ENCODE measurements around the gene SIGLEC10. TPM values are rescaled to one million over a fixed set of nuclear protein-coding genes. Genes with fewer than 3 reads are reported as not detected.
A peak's percentile ranks its signal among the peaks of the same experiment; 100 is the strongest.

Gene SIGLEC10
- polyA plus RNA-seq, 1 experiment: not detected

DNA sequence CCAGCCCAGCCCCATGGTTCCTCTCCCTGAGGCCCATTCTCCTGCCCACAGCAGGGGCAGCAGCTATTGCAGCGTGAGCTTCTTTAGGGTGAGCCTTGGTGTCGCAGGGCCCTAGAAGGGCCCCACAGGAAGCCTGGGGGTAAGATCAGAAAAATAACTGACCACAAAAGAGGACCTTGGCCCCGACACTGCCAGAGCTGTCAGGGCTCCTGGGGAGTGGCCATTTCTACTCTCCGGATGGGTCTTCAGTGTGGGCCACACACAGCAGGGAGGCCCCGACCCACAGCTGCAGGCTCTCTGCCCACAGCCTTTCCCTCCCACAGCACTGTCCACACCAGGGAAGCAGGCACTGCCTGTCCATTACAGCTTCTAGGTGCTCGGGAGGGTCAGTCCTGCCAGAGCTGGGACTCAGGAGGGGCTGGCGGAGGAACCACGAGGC, 44.3 kb upstream of the SIGLEC10 start:
- TF ChIP-seq, protein P1, sequence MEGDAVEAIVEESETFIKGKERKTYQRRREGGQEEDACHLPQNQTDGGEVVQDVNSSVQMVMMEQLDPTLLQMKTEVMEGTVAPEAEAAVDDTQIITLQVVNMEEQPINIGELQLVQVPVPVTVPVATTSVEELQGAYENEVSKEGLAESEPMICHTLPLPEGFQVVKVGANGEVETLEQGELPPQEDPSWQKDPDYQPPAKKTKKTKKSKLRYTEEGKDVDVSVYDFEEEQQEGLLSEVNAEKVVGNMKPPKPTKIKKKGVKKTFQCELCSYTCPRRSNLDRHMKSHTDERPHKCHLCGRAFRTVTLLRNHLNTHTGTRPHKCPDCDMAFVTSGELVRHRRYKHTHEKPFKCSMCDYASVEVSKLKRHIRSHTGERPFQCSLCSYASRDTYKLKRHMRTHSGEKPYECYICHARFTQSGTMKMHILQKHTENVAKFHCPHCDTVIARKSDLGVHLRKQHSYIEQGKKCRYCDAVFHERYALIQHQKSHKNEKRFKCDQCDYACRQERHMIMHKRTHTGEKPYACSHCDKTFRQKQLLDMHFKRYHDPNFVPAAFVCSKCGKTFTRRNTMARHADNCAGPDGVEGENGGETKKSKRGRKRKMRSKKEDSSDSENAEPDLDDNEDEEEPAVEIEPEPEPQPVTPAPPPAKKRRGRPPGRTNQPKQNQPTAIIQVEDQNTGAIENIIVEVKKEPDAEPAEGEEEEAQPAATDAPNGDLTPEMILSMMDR (IDR thresholded peaks at IDR 0.05; ENCODE audit: insufficient read depth, low read depth, low read length): no peak
- CTCF ChIA-PET: interaction anchor here (0.6 to 2.3 kb wide), 4 partner anchors 10 to 316 kb away, joined by 3 to 9 read pairs (median 6); no protein-coding TSS in a partner anchor
- Histone ChIP-seq H3K27me3 (ENCODE audit: control insufficient read depth, insufficient read depth, low read length) (no peaks in the 10 kb centered on the region; the same call in 1 of the 2 replicates), H3K36me3 (ENCODE audit: control insufficient read depth, insufficient read depth, low read length) (no peaks in the 10 kb centered on the region), H3K4me3 (ENCODE audit: low read depth, low read length) (no peak overlapping the region)
- DNase-seq (ENCODE audit: low read depth): no peak
- POLR2A ChIA-PET: no interaction called here

DNA sequence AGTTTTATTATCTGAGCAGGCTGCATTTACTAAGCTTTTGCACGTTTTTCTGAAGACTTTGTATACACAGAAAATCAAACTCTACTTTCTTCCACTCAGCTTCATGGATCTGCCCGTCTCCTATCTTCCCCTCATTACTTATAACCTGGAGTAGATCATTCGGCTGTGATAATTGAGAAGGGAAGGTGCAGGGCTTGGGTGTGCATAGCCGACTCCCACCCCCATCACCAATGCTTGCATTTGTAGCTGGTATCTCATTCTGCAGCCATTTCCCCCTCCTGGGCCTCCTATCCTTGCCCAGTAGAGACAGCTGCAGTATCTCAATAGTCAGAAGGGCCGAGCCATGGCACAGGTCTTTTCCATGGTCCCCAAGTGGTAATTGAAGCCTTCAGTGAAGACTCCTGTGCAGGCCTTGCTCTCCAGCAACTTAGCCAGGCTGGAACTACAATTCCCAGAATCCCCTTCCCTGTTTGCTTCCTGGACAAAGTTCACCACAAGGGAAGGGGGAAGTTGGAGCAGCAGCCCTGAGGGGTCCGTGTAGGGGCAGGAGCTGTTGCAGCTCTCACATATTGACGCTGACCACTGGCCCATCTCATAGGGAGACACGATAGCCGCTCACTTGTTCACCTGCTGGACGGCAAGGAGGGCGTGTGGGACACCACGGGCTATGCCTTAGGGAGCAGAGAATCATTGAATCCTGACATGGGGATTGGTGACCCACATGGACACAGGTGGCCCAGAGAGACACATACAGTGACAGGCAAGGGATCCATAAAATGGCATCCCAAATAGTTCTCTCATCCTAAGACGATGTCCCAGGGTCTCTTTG, 42.9 kb upstream of the SIGLEC10 start:
- peak overlapping the region; percentile 0; the same call in 1 of the 2 replicates for H3K4me3 ChIP-seq (ENCODE audit: low read depth, low read length)
- H3K27me3 ChIP-seq (ENCODE audit: control insufficient read depth, insufficient read depth, low read length): no peaks in the 10 kb centered on the region; the same call in 1 of the 2 replicates
- no peaks in the 10 kb centered on the region for H3K36me3 ChIP-seq (ENCODE audit: control insufficient read depth, insufficient read depth, low read length)
- ChIA-PET POLR2A (no interaction called here), CTCF (no interaction called here)
- TF ChIP-seq, protein P1 (IDR thresholded peaks at IDR 0.05; ENCODE audit: insufficient read depth, low read depth, low read length): no peak
- no peak for DNase-seq (ENCODE audit: low read depth)

DNA sequence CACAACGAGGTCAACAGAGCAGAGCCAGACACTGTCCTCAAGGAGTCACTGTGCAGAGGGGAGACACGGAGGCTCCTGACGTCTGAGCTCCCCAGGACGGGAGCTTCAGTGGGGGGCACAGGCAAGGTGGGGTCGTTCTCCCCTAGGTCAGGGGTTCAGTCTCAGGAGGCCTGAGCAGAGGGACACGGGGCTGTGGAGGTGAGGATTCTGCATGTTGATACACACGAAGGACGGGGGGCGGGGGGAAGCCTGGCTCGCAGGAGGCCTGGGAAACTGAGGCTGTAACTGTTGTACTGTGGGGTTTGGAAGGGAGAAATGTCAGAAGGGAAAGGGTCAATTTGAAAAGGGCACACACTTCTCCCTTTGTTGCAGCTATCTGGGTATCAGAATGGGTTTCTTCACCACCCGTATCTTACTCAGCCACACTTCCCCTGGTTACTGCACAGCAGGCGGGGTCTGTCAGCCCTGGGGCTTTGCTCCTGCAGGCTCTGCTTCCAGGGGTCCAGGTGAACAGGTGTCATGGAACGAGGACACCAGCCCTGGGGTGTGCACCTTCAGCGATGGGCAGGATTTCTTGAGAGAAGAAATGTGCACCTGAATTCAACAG, 41.6 kb upstream of the SIGLEC10 start:
- Histone ChIP-seq H3K27me3 (ENCODE audit: control insufficient read depth, insufficient read depth, low read length) (no peaks in the 10 kb centered on the region; the same call in 1 of the 2 replicates), H3K36me3 (ENCODE audit: control insufficient read depth, insufficient read depth, low read length) (no peaks in the 10 kb centered on the region), H3K4me3 (ENCODE audit: low read depth, low read length) (no peak overlapping the region)
- ChIA-PET POLR2A (no interaction called here), CTCF (no interaction called here)
- TF ChIP-seq, protein P1 (IDR thresholded peaks at IDR 0.05; ENCODE audit: insufficient read depth, low read depth, low read length): no peak
- DNase-seq (ENCODE audit: low read depth): no peak

DNA sequence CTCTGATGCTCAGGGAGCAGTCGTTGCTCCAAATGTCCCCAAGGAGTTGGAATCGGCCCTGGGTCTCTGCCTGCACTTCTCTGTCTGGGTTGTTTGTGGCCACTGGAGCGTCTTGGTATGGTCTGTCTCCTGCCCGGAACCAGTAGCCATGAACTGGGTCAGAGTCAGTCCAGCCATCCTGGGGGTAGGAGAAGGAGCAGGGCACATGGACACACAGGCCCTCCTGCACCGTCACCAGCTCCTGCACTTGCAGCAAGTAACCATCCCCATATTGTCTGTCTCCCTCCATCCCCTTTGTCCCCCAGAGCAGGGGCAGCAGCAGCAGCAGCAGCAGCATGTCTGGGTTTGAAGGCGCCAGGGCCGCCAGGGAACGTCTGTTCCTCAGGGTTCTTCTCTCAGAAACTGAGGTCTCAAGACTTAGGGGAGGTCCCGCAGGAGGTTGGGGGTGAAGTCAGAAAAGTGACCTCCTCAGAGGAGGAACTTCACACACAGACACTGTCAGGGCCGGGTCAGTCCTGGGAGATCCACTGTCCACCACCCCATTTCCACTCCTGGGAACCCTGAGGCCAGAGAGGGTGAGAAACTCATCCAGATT, 40.7 kb upstream of the SIGLEC10 start, which contains the start of gene SIGLEC8:
SIGLEC8 (minus strand) TSS at position 404 of the 595 bp plus-strand sequence; CDS start at position 337, 67 bp downstream.
- Histone ChIP-seq H3K27me3 (ENCODE audit: control insufficient read depth, insufficient read depth, low read length) (no peaks in the 10 kb centered on the region; the same call in 1 of the 2 replicates), H3K4me3 (ENCODE audit: low read depth, low read length) (no peak within 1 kb of the TSS), H3K36me3 (ENCODE audit: control insufficient read depth, insufficient read depth, low read length) (no peaks in the 10 kb centered on the region)
- DNase-seq (ENCODE audit: low read depth): no peak
- POLR2A ChIA-PET: no interaction called here
- TF ChIP-seq, protein P1 (IDR thresholded peaks at IDR 0.05; ENCODE audit: insufficient read depth, low read depth, low read length): no peak
- CTCF ChIA-PET: no interaction called here
